ES-I3 (cell line): ENCODE measurements around the gene LGALS14.
"Not testable (repeated sequence)": the region's sequence is repeated elsewhere in the genome, so short reads cannot be mapped to it uniquely, and the experiment has no call there.

ENCODE experiments used
- H3K36me3 ChIP-seq: 2 replicates; pipeline ENCODE4 v1.6.1; 2013; ENCODE audit warnings: mild to moderate bottlenecking, low read length, control low read depth, moderate library complexity; ENCODE audit not compliant: insufficient read depth
- H3K4me1 ChIP-seq: 2 replicates; pipeline ENCODE4 v1.6.1; 2013; ENCODE audit warnings: mild to moderate bottlenecking, control low read depth, low read length; ENCODE audit not compliant: insufficient read depth
- H3K9ac ChIP-seq: 2 replicates; pipeline ENCODE4 v1.6.1; 2013; ENCODE audit warnings: low read depth, mild to moderate bottlenecking, low read length, moderate library complexity
- H3K9me3 ChIP-seq: 2 replicates; pipeline ENCODE4 v1.6.1; 2013; ENCODE audit warnings: mild to moderate bottlenecking, low read length, moderate library complexity; ENCODE audit not compliant: control insufficient read depth, insufficient read depth

LGALS14 gene, protein sequence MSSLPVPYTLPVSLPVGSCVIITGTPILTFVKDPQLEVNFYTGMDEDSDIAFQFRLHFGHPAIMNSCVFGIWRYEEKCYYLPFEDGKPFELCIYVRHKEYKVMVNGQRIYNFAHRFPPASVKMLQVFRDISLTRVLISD

DNA sequence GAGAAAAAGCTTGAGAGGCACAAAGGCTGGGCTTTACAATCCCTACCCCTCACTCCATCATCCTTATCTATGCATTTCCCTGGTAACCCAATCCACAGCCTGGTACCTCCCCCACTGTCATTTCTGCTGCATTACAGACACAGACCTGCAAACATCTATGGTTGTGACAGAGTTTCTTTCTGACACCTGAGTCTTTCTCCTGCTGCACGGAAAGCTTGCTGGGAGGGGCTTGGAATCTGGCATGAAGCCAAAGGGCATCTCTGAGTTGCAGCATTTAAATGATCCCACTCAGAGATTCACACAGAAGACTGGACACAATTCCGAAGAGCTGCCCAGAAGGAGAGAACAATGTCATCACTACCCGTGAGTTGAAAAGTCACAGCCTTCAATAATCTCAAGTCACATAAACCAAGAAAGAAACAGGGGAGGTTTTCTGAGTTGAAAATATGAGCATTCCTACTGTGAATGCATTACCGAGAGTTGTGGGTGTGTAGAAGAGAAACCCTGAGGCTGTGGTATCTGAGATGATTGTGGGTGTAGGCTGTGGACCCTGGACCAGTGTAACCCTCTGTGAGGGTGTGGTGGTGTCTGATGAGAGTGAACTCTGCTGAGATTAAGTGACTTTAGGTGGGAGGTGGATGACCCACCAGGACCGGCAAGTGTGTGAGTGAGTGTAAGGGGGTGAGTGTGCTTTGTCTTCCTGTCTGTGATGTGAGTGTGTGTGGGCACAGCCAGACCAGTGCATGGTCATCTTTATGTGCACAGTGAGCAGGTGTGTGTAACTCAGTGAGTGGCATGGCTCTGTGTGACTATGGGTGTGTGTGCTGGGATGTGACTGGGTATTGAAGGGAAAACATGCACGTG is at the start of gene LGALS14:
Gene LGALS14 (plus strand): TSS at position 301 of the 864 bp plus-strand sequence. CDS start 48 bp downstream, at position 349.
- H3K36me3 ChIP-seq = no peaks in the 10 kb centered on the region
- no peak within 1 kb of the TSS for H3K9ac ChIP-seq
- no peaks in the 10 kb centered on the region for H3K9me3 ChIP-seq
- no peaks in the 10 kb centered on the region for H3K4me1 ChIP-seq

DNA sequence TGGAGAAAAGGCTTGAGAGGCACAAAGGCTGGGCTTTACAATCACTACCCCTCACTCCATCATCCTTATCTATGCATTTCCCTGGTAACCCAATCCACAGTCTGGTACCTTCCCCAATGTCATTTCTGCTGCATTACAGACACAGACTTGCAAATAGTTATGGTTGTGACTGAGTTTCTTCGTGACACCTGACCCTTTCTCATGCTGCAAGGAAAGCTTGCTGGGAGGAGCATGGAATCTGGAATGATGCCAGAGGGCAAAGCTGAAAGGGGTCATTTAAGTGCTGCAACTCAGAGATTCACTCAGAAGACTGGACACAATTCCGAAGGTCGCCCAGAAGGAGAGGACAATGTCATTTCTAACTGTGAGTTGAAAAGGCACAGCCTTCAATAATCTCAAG is 48.7 kb upstream of the LGALS14 start, which contains the start of gene LGALS16:
Gene LGALS16 (plus strand): TSS at position 301 of the 400 bp plus-strand sequence. CDS start 49 bp downstream, at position 350.
- H3K4me1 ChIP-seq = no peaks in the 10 kb centered on the region
- H3K9me3 ChIP-seq = no peaks in the 10 kb centered on the region
- H3K36me3 ChIP-seq = no peaks in the 10 kb centered on the region
- no peak within 1 kb of the TSS for H3K9ac ChIP-seq

DNA sequence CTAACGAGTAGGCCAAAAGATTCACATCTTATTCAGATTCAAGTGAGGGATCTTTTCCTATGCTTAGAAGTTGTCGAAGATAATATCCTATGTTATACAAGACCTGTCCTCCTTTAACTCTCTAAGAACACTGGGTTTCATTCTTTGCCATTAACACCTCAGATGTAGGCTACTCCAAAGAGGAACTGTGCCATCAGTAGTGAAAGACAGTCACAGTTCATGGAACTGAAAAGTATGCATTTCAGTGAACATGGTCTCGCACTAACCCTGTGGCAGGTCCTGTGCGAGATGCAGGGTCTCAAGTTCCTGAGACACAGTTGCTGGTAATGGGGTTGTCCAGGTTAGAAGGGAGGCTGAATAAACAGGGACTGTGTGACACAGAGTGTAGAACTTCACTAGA is 44.5 kb upstream of the LGALS14 start:
- H3K36me3 ChIP-seq = no peaks in the 10 kb centered on the region
- no peaks in the 10 kb centered on the region for H3K9me3 ChIP-seq
- no peaks in the 10 kb centered on the region for H3K4me1 ChIP-seq
- no peak overlapping the region for H3K9ac ChIP-seq

DNA sequence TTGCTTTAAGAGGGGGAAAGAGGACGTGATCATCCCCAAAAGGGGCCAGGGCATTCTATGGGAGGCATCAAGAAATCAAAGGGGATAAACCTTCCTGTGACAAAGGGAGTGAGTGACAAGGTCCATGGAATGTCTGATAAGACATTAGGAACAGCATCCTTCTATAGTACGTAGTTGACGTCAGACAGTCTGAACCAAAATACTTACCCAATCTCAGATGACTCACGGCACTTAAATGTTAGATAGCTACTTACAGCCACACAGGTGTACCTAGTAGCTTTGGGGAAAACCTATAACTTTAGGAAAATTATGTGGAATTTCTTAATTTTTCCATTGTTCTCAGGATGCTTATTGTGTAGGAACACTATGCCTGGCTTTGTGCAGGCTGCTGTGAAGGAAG is 43.6 kb upstream of the LGALS14 start:
- no peak overlapping the region for H3K9ac ChIP-seq
- H3K36me3 ChIP-seq = no peaks in the 10 kb centered on the region
- H3K9me3 ChIP-seq = no peaks in the 10 kb centered on the region
- H3K4me1 ChIP-seq = no peaks in the 10 kb centered on the region

DNA sequence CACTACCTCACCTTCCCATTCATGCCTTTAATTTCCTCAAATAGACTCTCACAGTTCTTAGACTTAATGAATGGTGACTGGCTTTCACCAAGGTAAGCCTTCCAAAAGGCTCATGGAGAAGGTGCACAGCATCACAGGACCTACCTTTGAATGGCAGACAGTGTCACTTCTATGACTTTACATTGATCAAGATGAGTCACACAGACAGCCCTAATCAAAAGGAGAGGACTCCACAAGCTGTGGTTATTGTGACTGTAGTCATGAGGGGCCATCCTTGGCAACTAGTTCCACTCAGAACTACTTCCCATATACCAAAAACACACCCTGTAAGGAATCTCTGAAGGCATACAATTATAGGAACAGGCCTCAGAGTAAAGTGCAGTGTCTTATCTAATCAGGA is 42.7 kb upstream of the LGALS14 start:
- Histone ChIP-seq H3K36me3 (no peaks in the 10 kb centered on the region), H3K4me1 (no peaks in the 10 kb centered on the region), H3K9me3 (no peaks in the 10 kb centered on the region), H3K9ac (no peak overlapping the region)

DNA sequence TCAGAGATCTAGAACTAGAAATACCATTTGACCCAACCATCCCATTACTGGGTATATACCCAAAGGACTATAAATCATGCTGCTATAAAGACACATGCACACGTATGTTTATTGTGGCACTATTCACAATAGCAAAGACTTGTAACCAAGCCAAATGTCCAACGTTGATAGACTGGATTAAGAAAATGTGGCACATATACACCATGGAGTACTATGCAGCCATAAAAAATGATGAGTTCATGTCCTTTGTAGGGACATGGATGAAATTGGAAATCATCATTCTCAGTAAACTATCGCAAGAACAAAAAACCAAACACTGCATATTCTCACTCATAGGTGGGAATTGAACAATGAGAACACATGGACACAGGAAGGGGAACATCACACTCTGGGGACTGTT is 34.4 kb upstream of the LGALS14 start:
- not testable (repeated sequence) for H3K36me3 ChIP-seq, H3K9me3 ChIP-seq, H3K9ac ChIP-seq
- peaks cover 13% of the 10 kb centered on the region; the same call in 1 of the 2 replicates for H3K4me1 ChIP-seq

DNA sequence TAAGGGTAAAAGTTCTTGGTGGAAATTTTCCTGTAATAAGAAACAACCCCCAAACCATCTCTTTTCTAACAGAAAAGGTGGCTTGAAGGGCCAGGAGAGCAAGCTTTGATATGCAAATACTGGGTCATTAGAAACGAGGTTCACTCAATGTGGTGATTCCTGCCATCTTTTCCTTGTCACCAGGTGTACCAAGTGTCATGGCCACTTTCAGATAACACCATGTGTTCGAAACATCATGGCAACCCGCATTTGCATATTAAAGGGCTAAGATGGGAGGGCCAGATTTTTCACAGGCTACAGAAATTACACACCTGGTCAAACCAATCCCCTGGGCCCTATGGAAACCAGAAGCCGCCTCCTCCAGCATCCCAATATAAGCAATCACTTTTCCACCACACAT is 33.3 kb upstream of the LGALS14 start:
- no peaks in the 10 kb centered on the region for H3K9me3 ChIP-seq
- H3K36me3 ChIP-seq = no peaks in the 10 kb centered on the region

DNA sequence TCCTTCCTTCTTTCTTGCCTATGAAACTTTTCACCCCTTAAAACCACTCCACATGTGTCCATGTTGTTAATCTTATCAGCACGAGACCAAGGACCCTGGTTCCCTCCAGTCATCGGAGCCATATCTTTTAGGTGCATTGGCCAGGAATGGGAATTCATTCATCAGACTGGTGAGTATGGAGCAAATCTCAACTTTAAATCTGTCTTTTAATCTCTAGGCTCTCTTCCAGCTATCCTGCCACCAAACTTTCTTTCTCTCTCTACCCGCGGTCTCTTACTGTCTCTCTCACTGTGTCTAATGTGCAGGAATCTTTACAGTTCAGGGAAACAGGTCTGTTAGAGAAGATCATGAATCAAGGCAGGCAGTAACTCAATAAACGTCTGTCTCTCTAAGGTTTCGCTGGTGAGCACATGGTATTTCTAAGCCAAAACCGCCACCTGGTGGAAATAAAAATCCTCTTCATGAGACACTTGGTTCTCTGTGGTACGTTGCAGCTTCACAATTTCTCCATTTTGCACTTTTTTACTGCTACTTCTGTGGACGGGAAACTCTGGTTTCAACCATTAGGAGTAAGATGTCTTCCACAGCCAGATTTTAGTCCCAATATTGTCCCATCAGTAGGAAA is 32.4 kb upstream of the LGALS14 start:
- no peaks in the 10 kb centered on the region for H3K9me3 ChIP-seq
- no peak overlapping the region for H3K9ac ChIP-seq
- no peaks in the 10 kb centered on the region for H3K36me3 ChIP-seq
- peaks cover 13% of the 10 kb centered on the region; the same call in 1 of the 2 replicates for H3K4me1 ChIP-seq

More for the DNA sequence above, 33.3 kb upstream of the LGALS14 start:
- H3K4me1 ChIP-seq = peaks cover 13% of the 10 kb centered on the region; the same call in 1 of the 2 replicates
- no peak overlapping the region for H3K9ac ChIP-seq

DNA sequence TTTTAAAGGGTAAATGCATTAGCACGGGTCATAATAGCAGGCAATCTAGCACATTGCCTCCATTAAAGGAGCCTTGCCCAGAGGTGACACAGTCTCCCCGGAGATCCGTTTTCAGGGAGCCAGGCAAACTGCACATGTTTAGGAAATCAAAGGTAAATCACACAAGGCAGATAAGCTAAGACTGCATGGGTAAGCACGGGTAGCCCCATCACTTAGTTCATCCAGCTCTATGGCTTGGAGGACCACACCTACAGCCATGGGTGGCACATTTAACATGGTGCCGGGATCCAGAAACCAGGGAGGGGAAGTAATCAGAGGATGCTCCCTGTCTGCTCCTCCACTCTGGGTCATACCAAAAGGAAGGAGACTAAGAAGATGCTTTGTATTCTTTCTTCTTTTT is 31.8 kb upstream of the LGALS14 start:
- Histone ChIP-seq H3K9ac (no peak overlapping the region), H3K4me1 (peaks cover 13% of the 10 kb centered on the region; the same call in 1 of the 2 replicates), H3K36me3 (no peaks in the 10 kb centered on the region), H3K9me3 (no peaks in the 10 kb centered on the region)

DNA sequence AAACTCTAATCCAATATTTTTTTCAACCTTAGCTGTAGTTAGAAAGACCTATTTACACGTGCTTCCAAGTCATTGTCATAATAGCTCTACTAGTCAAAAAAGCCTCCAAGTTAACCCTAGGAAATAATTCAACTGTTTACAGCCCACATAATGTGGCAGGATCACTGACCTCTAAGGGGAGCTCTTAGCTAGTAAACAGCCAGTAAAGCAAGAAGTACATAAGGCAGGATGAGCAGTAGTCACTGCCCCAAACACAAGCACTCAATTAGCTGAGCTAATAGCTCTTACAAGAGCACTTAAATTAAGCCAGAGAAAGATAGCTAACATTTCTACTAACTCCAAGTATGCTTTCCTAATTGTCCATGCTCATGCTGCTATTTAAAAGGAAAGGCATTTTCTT is 30.4 kb upstream of the LGALS14 start:
- not testable (repeated sequence) for H3K9ac ChIP-seq, H3K36me3 ChIP-seq, H3K9me3 ChIP-seq
- H3K4me1 ChIP-seq = peaks cover 13% of the 10 kb centered on the region; the same call in 1 of the 2 replicates

DNA sequence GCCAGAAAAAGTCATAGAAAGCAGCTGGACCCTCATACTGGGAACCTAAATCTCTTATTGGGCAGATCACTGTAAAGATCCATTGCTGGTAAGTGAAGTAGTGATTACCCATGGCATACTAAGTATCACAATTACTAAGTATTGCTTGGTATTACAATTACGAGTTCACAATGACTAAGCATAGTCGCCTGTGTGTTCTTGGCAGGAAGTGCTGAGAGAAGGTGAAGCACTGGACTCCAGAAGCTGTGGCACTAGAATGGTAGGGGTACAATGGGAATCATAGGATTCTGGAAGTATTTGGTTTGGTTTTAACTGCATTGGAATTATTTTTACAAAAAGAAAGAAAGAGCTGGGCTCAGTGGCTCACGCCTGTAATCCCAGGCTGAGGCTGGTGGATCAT is 28.3 kb upstream of the LGALS14 start:
- Histone ChIP-seq H3K9ac (no peak overlapping the region), H3K4me1 (0 out of 2 replicates have a peak, but pooled peaks cover 7% of the 10 kb centered on the region)

DNA sequence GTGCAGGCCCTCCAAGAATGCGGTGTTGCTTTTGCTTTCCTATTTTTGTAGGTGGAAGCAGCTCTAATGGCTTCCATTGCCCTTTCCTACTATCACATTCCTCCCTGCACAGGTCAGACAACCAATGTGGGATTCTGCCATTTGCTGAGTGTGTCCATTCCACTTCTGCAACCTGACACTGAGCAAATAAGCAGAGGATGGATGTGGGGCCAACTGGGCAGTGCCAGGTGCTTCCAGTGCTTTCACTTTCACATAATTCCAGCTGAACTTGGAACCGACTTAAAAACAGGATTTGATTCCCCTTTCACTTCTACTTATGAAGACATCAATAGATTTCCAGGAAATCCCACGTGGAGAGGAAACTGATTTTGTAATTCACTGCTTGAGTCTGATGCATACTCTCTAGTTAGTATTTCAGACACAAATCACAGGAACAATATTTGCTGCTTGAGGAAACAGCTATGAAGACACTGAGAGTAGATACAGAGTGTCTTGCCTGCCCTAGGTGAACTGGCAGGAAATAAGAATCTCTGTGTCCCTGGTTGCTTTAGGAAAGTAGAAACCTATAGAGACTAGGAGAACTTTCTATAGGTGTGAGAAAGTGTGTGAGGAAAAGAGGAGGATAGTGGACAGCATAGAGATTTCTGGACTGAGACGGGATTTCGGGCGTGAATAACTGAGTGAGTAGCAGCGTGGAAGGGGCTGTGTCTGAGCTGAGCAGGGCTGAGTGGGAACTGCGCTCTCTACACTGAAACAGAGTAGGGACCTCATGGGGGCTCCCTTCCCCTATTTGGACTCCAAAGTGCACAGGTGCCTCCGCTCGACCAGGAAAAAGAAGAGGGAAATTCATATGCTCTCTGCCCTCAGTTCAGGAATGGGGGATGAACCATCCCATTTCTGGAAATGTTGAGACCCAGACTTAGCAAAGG is 26.1 kb upstream of the LGALS14 start:
- Histone ChIP-seq H3K9me3 (no peaks in the 10 kb centered on the region), H3K9ac (no peak overlapping the region), H3K36me3 (no peaks in the 10 kb centered on the region), H3K4me1 (no peaks in the 10 kb centered on the region)

More for the DNA sequence above, 28.3 kb upstream of the LGALS14 start:
- no peaks in the 10 kb centered on the region for H3K9me3 ChIP-seq
- H3K36me3 ChIP-seq = no peaks in the 10 kb centered on the region

DNA sequence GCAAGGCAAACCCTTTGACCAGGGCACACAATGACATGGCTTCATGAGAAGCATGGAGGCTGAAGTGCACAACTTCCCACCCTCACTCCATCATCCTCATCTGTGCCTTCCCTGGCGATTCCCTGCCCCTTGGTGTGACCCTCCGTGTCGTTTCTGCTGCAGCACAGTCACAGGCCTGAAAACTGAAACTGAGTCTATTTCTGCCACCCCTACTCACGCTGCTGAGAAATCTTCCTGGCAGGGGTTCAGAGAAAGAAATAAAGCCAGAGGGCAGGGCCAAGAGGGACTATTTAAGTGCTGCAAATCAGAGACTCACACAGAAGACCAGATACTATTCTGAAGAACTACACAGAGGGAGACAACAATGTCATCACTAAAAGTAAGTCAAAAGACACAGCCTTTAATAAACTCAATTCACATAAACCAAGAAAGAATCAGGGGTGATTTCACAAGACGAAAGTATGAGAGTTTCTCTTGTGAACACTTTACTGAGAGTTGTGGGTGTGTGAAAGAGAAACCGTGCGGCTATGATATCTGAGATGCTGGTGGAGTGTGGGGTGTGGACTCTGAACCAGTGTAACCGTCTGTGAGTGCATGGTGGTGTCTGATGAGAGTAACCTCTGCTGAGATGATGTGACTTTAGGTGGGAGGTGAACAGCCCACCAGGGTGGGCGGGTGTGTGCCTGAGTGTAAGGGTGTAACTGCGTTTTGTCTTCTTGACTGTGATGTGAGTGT is 25.1 kb upstream of the LGALS14 start:
- Histone ChIP-seq H3K36me3 (no peaks in the 10 kb centered on the region), H3K9me3 (no peaks in the 10 kb centered on the region), H3K4me1 (no peaks in the 10 kb centered on the region), H3K9ac (no peak overlapping the region)
